ENCODE results near the gene HRH4.

HRH4 gene

GRCh38 chr18:24509435-24509834 is 49.0 kb downstream of the HRH4 start:
- no peak for DNase-seq (ENCODE audit: low read depth in 2 of 2)

- no peak for DNase-seq (ENCODE audit: low read depth in 2 of 2)
These were observed 54.0 kb downstream of the HRH4 start for GRCh38 chr18:24514439-24514838.

GRCh38 chr18:24515721-24516120 is 55.3 kb downstream of the HRH4 start:
- no peak for DNase-seq (ENCODE audit: low read depth in 2 of 2)

- no peak for DNase-seq (ENCODE audit: low read depth in 2 of 2)
These were observed 55.8 kb downstream of the HRH4 start for GRCh38 chr18:24516261-24516660.

GRCh38 chr18:24517554-24517953 is 57.1 kb downstream of the HRH4 start:
- DNase-seq (ENCODE audit: low read depth in 2 of 2): no peak

- DNase-seq (ENCODE audit: low read depth in 2 of 2): no peak
These were observed 58.2 kb downstream of the HRH4 start for GRCh38 chr18:24518596-24518995.
